GM18858 (cell line): Measurements from ENCODE around the gene DARS1.

Source experiments
- ATAC-seq: cut with Tn5 transposase; IDR thresholded peaks from one replicate; pipeline ENCODE4 v1.9.1; 2021; ENCODE audit not compliant: unreplicated experiment

Gene DARS1

GRCh38 chr2:135985018-135985825, at the start of gene DARS1:
Gene DARS1 (minus strand): TSS chr2:135985626. CDS start chr2:135985468, 158 bp downstream.
- ATAC-seq = peak; percentile 57

- no peak for ATAC-seq
These were observed 49.2 kb upstream of the DARS1 start for GRCh38 chr2:136034629-136035028.

DNA sequence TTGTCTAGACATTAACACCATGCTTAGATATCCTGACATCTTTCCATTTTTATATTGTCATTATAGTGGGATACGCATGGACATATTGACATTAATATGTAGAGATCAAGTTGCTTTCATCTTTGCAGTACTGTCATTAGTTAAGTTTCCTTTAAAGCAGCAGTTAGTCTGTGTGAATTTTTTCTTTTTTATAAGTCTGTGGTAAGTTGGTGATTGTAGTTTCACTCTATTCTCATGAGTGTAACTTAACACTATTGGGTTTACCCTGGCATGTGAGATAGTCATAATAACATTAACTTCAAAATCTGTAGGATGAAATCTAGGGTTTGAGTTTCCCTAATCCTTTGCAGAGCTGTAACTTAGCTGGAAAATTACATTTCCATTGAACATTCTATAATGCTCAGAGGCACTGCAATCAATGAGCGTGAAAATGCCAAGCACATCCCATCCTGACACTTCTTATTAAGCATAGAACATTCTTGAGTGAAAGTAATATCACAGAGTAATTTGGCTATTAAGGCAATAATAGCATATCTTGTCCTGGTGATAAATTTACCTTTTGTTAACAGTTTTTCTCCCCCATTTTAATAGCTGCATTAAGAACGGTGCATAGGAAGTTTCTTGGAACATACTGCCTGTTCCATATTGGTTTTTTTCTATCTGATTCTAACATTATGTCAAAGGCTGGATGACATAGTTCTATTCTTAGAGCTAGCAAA, 47.5 kb upstream of the DARS1 start:
- no peak for ATAC-seq

DNA sequence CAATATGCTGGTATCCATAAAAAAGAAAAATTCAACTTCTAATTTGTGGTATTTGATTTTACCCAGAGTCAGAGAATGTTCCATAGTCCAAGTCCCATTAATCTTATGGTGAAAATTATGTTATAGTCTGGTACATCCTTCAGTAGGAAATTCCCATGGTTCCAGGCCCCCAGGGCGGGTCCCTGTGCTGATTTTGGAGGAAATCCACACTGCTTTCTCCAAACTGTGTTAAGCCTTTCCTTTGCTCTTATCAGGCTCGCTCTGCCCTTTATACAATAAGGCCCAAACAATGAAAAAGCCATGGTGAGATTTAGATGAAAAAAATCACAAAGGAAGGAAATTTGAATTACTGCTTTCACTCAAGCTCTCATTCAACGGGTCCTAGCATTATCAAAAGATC, 46.8 kb upstream of the DARS1 start:
- no peak for ATAC-seq

GRCh38 chr2:136031711-136032110, 46.3 kb upstream of the DARS1 start:
- no peak for ATAC-seq

- no peak for ATAC-seq
These were observed 45.0 kb upstream of the DARS1 start for GRCh38 chr2:136030406-136030805.

GRCh38 chr2:136029149-136029548, 43.7 kb upstream of the DARS1 start:
- peak; percentile 76 for ATAC-seq

DNA sequence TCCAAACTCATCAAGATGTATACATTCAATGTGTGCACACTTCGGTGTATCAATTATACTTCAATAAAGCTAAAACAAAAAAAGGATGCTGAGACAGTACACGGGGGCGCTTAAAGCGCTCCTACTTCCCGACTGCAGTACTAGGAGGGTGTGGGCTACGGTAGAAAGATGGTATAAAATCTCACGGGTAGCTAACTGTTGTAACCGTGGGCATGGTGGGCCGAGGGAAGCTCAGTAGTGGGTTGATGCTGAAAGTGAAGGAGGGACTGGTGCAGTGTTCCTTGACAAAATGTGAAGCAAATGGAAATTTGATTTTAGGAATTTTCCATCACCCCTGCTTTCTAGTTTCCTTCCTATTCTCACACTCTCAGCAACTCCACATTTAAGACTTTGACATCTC, 42.6 kb upstream of the DARS1 start:
- no peak for ATAC-seq

GRCh38 chr2:136027112-136027511, 41.7 kb upstream of the DARS1 start:
- no peak for ATAC-seq

DNA sequence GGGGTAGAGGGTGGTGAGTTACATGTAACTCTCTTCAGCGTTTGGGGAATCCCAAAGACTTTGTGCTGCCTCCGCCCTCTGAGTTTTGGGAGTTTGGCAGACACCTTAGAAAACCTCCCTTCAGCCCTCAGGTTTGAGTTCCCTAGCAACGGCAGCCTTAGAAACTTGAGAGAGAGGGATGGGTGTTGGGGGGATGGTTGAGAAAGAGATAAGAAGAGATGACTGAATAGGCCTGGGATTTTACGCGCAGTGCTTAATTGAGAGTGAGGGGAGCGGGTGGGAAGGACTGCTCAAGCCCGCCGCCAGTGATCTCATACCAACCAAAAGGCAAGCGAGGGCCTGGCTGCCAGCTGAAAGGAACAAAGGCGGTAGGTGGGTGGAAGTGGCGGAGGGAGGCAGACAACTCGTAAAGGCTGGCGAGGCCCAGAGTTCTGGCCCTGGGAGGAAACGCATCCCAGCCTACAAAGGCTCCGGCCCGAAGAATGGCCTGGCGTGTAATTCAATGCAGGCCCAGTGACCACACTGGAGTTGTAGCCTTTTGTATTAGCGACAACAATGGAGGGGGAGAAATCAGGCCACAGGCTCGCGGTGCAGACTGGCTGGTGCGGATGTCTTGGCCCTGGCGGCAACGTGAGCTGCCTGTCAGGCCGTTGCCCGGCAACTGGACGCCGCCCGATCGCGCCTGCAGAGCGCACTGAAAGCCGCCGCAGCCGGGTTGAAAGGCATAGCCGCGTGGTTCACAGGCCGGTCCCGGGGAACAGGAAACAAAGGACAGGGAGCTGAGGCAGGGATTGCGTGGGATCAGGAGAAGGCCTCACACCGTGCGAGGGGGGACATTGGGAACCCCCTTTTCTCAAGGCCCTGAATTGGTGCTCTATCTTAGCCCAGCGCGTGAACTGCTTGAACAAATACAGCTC, 39.9 kb upstream of the DARS1 start:
- no peak for ATAC-seq

GRCh38 chr2:136024616-136025015, 39.2 kb upstream of the DARS1 start:
- ATAC-seq = no peak

DNA sequence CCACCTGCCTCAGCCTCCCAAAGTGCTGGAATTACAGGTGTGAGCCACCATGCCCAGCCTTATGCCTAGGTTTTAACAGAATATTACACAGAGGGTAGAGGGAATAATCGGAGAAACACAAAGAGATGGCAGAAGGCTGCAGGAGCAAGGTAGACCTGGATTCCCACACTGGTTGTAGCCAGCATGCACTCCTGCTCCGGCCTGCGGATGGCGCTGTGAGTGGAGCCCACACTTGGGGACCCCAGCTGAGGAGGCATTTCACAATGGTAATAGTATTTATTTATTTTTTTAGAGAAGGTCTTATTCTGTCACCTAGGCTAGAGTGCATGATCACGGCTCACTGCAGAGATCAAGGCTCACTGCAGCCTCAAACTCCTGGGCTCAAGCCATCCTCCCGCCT, 38.8 kb upstream of the DARS1 start:
- no peak for ATAC-seq

DNA sequence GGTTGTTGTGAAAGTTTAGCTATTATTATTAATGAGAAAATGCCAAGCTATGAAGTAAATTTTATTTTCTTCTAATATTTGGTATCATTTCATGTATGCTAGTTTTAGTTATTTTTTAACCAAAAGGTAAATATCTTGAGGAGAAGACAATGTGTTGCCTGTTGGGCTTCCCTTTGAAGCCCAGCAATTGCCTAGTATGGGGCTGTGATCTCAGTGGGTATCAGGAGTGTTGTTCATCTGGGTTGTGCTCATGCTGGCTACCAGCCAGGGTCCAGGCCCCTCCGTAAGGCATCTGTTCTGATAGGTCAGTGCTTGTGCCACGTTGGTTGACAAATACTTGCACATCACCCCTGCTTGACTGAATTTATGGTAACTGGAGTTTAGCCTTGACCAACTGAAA, 38.0 kb upstream of the DARS1 start:
- ATAC-seq = no peak

GRCh38 chr2:136022396-136023146, 37.1 kb upstream of the DARS1 start:
- no peak for ATAC-seq

DNA sequence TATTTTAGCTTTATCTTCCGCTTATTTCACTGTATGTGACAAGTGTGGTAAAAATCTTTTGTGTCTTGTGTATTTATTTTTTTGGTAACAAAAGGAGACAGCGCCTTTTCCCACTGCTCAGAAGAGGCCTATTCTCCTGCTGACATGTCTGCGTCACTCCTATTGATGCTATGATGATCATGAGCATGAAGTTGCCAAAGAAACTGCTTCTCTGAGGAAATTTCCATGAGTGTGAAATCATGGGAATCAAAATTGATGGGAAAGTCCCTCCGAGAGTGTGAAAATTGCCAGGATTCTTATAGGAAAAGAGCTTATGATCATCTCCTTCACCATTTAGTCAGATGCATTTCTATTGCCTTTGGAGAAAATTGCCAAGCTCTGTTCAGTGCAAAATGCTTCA, 36.5 kb upstream of the DARS1 start:
- ATAC-seq = no peak

GRCh38 chr2:136021406-136021805, 36.0 kb upstream of the DARS1 start:
- ATAC-seq = no peak

DNA sequence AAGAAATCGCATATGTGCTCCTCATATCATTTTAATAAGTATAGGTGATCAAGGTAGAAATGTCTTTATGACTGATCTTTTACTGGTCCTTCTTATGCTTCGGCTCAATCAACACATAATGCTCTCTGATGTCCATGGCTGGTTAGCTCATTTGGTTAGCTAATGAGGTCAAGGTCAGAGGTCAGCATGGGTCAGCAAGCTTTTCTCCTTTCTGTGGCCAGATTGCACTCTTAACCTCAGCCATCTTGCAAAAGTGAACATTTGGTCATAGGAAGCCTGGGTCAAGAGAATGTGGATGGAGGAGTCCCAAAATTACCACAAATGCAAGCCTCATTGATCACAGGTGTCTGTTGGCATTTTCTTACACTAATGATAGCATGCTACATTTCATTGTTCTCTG, 35.4 kb upstream of the DARS1 start:
- no peak for ATAC-seq

DNA sequence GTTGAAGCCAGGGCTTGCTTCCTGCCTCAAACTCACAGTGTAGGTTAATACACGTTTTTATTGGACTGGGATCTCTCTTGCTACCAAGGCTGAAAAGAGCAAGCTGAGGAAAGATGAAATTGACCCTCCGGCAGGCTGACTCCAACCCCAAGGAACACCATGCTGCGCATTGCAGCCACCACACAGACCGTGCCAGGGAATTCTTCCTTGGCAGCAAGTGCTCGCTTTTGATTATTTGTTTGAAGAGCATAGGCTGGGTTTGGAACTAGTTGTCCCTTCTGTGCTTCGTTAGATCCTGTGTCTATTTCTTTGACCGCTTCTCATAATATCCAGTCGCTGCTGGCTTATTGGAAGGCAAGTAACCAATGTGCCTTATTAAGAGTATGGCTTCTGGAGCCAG, 34.4 kb upstream of the DARS1 start:
- no peak for ATAC-seq

GRCh38 chr2:136019306-136019705, 33.9 kb upstream of the DARS1 start:
- peak; percentile 64 for ATAC-seq

DNA sequence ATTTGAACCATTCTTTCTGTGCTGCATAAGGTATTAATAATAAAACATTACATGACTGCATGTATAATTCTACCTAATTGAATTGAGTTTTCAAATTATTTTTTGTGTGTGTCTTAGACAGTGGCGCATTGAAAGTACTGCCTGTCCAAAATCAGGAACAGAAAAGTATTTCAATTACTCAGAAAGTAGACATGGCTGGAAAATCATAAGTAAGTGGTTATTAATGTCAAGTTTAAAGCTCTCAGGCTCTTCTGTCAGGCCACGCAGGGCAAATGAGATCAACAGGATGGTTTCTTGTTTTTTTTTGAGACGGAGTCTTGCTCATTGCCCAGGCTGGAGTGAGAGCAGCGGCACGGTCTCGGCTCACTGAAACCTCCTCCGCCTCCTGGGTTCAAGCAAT, 32.4 kb upstream of the DARS1 start:
- no peak for ATAC-seq

- no peak for ATAC-seq
These were observed 31.4 kb upstream of the DARS1 start for GRCh38 chr2:136016836-136017235.
